Panc1 (cell line): ENCODE results near the gene SEC31A. TPM values are rescaled to one million over a fixed set of nuclear protein-coding genes. Genes with fewer than 3 reads are reported as not detected.
A peak's percentile ranks its signal among the peaks of the same experiment; 100 is the strongest.

Source experiments
- ATAC-seq: fragments of 200-7000 bp; cut with Tn5 transposase; 2 replicates; pipeline ENCODE4 v1.9.1; 2020; ENCODE audit warnings: mild to moderate bottlenecking, moderate library complexity
- BruUV-seq: library from RNA; stranded (reverse); fragments of 400-500 nt; replicated peaks from 2 replicates; lab custom pipeline; 2021; lab: Mats Ljungman, UMichigan
- CTCF ChIA-PET: fragments of 300-600 bp; sonication (Branson Sonifier 250); formaldehyde crosslinking; loops from one replicate; lab custom pipeline; 2022; ENCODE audit warnings: antibody characterized with exemption; lab: Charles Lee
- POLR2A ChIA-PET: fragments of 300-600 bp; sonication (Branson Sonifier 250); formaldehyde crosslinking; loops from one replicate; lab custom pipeline; 2022; ENCODE audit warnings: antibody characterized with exemption; lab: Charles Lee
- DNase-seq: peaks from one replicate; pipeline ENCODE4 v3.0.0-alpha.2; 2010; ENCODE audit warnings: low read depth, low spot score
- H3K27ac ChIP-seq: 2 replicates; pipeline ENCODE4 v1.5.1; 2011; ENCODE audit warnings: mild to moderate bottlenecking, low read length, inconsistent platforms
- H3K27me3 ChIP-seq: fragments of 200-500 bp; sonication (Bioruptor generic); 2 replicates; pipeline ENCODE4 v1.6.0; 2014; ENCODE audit warnings: low read length, inconsistent platforms; ENCODE audit not compliant: control insufficient read depth, insufficient read depth
- H3K36me3 ChIP-seq: fragments of 200-500 bp; sonication (Bioruptor generic); 2 replicates; pipeline ENCODE4 v1.5.1; 2014; ENCODE audit warnings: inconsistent platforms, mild to moderate bottlenecking, low read length, moderate library complexity; ENCODE audit not compliant: control insufficient read depth, insufficient read depth
- H3K4me1 ChIP-seq: 2 replicates; pipeline ENCODE4 v1.5.1; 2011; ENCODE audit warnings: inconsistent platforms, mild to moderate bottlenecking, low read length, moderate library complexity; ENCODE audit not compliant: control insufficient read depth, insufficient read depth
- H3K4me3 ChIP-seq, 2 experiments: 2 replicates each; pipeline ENCODE4 v1.5.1; 2011 to 2012; ENCODE audit warnings: low read depth in 2 of 2, low read length in 2 of 2, mild to moderate bottlenecking in 2 of 2, inconsistent platforms in 1 of 2, moderate library complexity in 1 of 2
- H3K9me3 ChIP-seq: fragments of 200-500 bp; sonication (Bioruptor generic); 2 replicates; pipeline ENCODE4 v1.5.1; 2014; ENCODE audit warnings: low read depth, mild to moderate bottlenecking, inconsistent platforms, low read length, moderate library complexity; ENCODE audit not compliant: control insufficient read depth, insufficient read depth
- CTCF ChIP-seq: fragments of 450-650 bp; IDR thresholded peaks from 2 replicates; pipeline ENCODE4 v1.5.1; 2017; ENCODE audit warnings: mild to moderate bottlenecking
- POLR2AphosphoS5 ChIP-seq: IDR thresholded peaks from 2 replicates; pipeline ENCODE4 v1.6.1; 2012; ENCODE audit warnings: mild to moderate bottlenecking, low read depth, low read length, moderate library complexity
- REST ChIP-seq, 2 experiments: IDR thresholded peaks; 2 replicates each; pipeline ENCODE4 v1.6.1; 2011 to 2012; ENCODE audit warnings: low read depth in 2 of 2, control low read depth in 1 of 2, low read length in 1 of 2, mild to moderate bottlenecking in 1 of 2, moderate library complexity in 1 of 2; ENCODE audit not compliant: insufficient read depth in 1 of 2
- SIN3A ChIP-seq: IDR thresholded peaks from 2 replicates; pipeline ENCODE4 v1.6.1; 2012; ENCODE audit warnings: low read depth, mild to moderate bottlenecking, low read length, moderate library complexity, borderline replicate concordance; ENCODE audit not compliant: insufficient read depth
- TCF7L2 ChIP-seq: IDR thresholded peaks from 2 replicates; pipeline ENCODE4 v1.6.1; 2011; ENCODE audit warnings: mild to moderate bottlenecking, low read depth, low read length, inconsistent platforms
- in situ Hi-C: cut with HindIII; loops from 2 replicates; pipeline ENCODE4 v1.10.0; 2016; ENCODE audit warnings: low sequenced_read_pairs, low pct_unique_long_range_greater_than_20kb
- intact Hi-C: fragments of 100-400 bp; cut with micrococcal nuclease; formaldehyde crosslinking; loops from one replicate; pipeline ENCODE4 v1.10.0; 2022; ENCODE audit not compliant: unreplicated experiment
- total RNA-seq: library from RNA; stranded (reverse); gene quantifications from one replicate; pipeline ENCODE4 v1.2.1, GENCODE V29; 2021; ENCODE audit not compliant: unreplicated experiment

SEC31A gene
- total RNA-seq, 1 experiment from 2014 or later: 107 TPM

GRCh38 chr4:82842593-82842992 is 48.4 kb downstream of the SEC31A start:
- H3K27me3 ChIP-seq: no peaks in the 10 kb centered on the region
- DNase-seq (no peak), ATAC-seq (no peak)
- POLR2A ChIA-PET: no interaction called here
- H3K36me3 ChIP-seq: peaks cover 34% of the 10 kb centered on the region
- H3K27ac ChIP-seq: no peak overlapping the region
- CTCF ChIA-PET: interaction anchor here (0.8 kb wide), 1 partner anchor 10 kb away, joined by 4 read pairs; no protein-coding TSS in a partner anchor
- no peaks in the 10 kb centered on the region for H3K4me1 ChIP-seq
- in situ Hi-C loops (no loop called here), intact Hi-C loops (no loop called here)
- H3K4me3 ChIP-seq: no peak overlapping the region
- BruUV-seq: no TSS peak
- TF ChIP-seq TCF7L2: no peak
- peak; percentile 28; the same call in 1 of the 2 replicates for TF ChIP-seq CTCF
- H3K9me3 ChIP-seq: no peaks in the 10 kb centered on the region

- Histone ChIP-seq H3K27ac (no peak overlapping the region), H3K36me3 (peaks cover 33% of the 10 kb centered on the region), H3K9me3 (no peaks in the 10 kb centered on the region), H3K4me1 (no peaks in the 10 kb centered on the region), H3K27me3 (no peaks in the 10 kb centered on the region), H3K4me3 (no peak overlapping the region)
- in situ Hi-C loops (no loop called here), intact Hi-C loops (no loop called here)
- ATAC-seq (no peak), DNase-seq (no peak)
- ChIA-PET POLR2A (no interaction called here), CTCF (no interaction called here)
- TF ChIP-seq TCF7L2 (no peak), SIN3A (no peak), POLR2AphosphoS5 (no peak), REST (IDR thresholded peaks at IDR 0.05; ENCODE audit: insufficient read depth in 1 of 2, low read depth in 2 of 2, low read length in 1 of 2) (no peak), CTCF (no peak)
- no TSS peak for BruUV-seq
Measured at GRCh38 chr4:82839624-82840023, 51.3 kb downstream of the SEC31A start.
